H9 (cell line): ENCODE results near the gene MBIP. TPM values are rescaled to one million over a fixed set of nuclear protein-coding genes. Genes with fewer than 3 reads are reported as not detected.

Experiments
- DNase-seq: peaks from one replicate; pipeline ENCODE4 v3.0.0-alpha.2; 2017
- H2AFZ ChIP-seq: one replicate; pipeline ENCODE4 v1.6.1; 2013; ENCODE audit warnings: mild to moderate bottlenecking, low read length, control low read depth, moderate library complexity
- H2AK5ac ChIP-seq: 2 replicates; pipeline ENCODE4 v1.6.1; 2013; ENCODE audit warnings: low read length, control low read depth, mixed read lengths; ENCODE audit not compliant: insufficient read length
- H2BK120ac ChIP-seq: one replicate; pipeline ENCODE4 v1.6.1; 2013; ENCODE audit warnings: low read depth, mild to moderate bottlenecking, low read length, control low read depth, inconsistent platforms; ENCODE audit not compliant: poor library complexity, severe bottlenecking
- H2BK12ac ChIP-seq: 2 replicates; pipeline ENCODE4 v1.6.1; 2013; ENCODE audit warnings: low read length, control low read depth, mixed read lengths, low read depth; ENCODE audit not compliant: insufficient read length
- H2BK15ac ChIP-seq: 2 replicates; pipeline ENCODE4 v1.6.1; 2013; ENCODE audit warnings: low read depth, low read length, control low read depth
- H2BK20ac ChIP-seq: one replicate; pipeline ENCODE4 v1.6.1; 2013; ENCODE audit warnings: low read depth, mild to moderate bottlenecking, low read length, control low read depth, inconsistent platforms; ENCODE audit not compliant: poor library complexity, severe bottlenecking
- H2BK5ac ChIP-seq: 2 replicates; pipeline ENCODE4 v1.6.1; 2013; ENCODE audit warnings: low read length, control low read depth, mixed read lengths; ENCODE audit not compliant: insufficient read length
- H3K14ac ChIP-seq: 2 replicates; pipeline ENCODE4 v1.6.1; 2013; ENCODE audit warnings: low read length, control low read depth; ENCODE audit not compliant: insufficient read depth
- H3K18ac ChIP-seq: 2 replicates; pipeline ENCODE4 v1.6.1; 2013; ENCODE audit warnings: low read depth, mild to moderate bottlenecking, mixed read lengths, low read length, control low read depth; ENCODE audit not compliant: insufficient read length
- H3K23ac ChIP-seq: 2 replicates; pipeline ENCODE4 v1.6.1; 2013; ENCODE audit warnings: low read length, control low read depth, mixed read lengths, low read depth; ENCODE audit not compliant: insufficient read length
- H3K23me2 ChIP-seq: 2 replicates; pipeline ENCODE4 v1.6.1; 2013; ENCODE audit warnings: low read depth, mild to moderate bottlenecking, mixed read lengths, low read length, control low read depth; ENCODE audit not compliant: insufficient read length, poor library complexity, severe bottlenecking
- H3K27ac ChIP-seq: 2 replicates; pipeline ENCODE4 v1.5.1; 2013; ENCODE audit warnings: low read length, control low read depth, mixed read lengths, low read depth; ENCODE audit not compliant: insufficient read length
- H3K27me3 ChIP-seq: 2 replicates; pipeline ENCODE4 v1.6.1; 2013; ENCODE audit warnings: low read length, control low read depth, inconsistent platforms; ENCODE audit not compliant: insufficient read depth
- H3K4ac ChIP-seq: 2 replicates; pipeline ENCODE4 v1.6.1; 2013; ENCODE audit warnings: low read depth, mild to moderate bottlenecking, control low read depth, inconsistent platforms, low read length, moderate library complexity
- H3K4me1 ChIP-seq: 2 replicates; pipeline ENCODE4 v1.6.1; 2013; ENCODE audit warnings: low read length, control low read depth, inconsistent platforms; ENCODE audit not compliant: insufficient read depth
- H3K4me2 ChIP-seq: 2 replicates; pipeline ENCODE4 v1.6.1; 2013; ENCODE audit warnings: low read length, control low read depth, mixed read lengths; ENCODE audit not compliant: insufficient read length, insufficient read depth
- H3K56ac ChIP-seq: 2 replicates; pipeline ENCODE4 v1.6.1; 2013; ENCODE audit warnings: low read depth, mild to moderate bottlenecking, mixed read lengths, low read length, control low read depth; ENCODE audit not compliant: insufficient read length
- H3K79me1 ChIP-seq: 2 replicates; pipeline ENCODE4 v1.6.1; 2013; ENCODE audit warnings: low read depth, mild to moderate bottlenecking, moderate library complexity, low read length, control low read depth, inconsistent platforms; ENCODE audit not compliant: insufficient read depth, poor library complexity, severe bottlenecking
- H3K79me2 ChIP-seq: 2 replicates; pipeline ENCODE4 v1.6.1; 2013; ENCODE audit warnings: low read length, control low read depth, inconsistent platforms; ENCODE audit not compliant: insufficient read depth
- H3K9ac ChIP-seq: 2 replicates; pipeline ENCODE4 v1.6.1; 2013; ENCODE audit warnings: low read length, control low read depth, mixed read lengths; ENCODE audit not compliant: insufficient read length; ENCODE audit errors: extremely low read depth
- H3K9me3 ChIP-seq: one replicate; pipeline ENCODE4 v1.6.1; 2013; ENCODE audit warnings: low read depth, low read length, inconsistent platforms; ENCODE audit not compliant: control insufficient read depth
- H3T11ph ChIP-seq: one replicate; pipeline ENCODE4 v1.6.1; 2013; ENCODE audit warnings: mild to moderate bottlenecking, low read length, control low read depth, inconsistent platforms
- H4K20me1 ChIP-seq: one replicate; pipeline ENCODE4 v1.6.1; 2013; ENCODE audit not compliant: control insufficient read depth, insufficient read length, insufficient read depth
- H4K5ac ChIP-seq: 2 replicates; pipeline ENCODE4 v1.6.1; 2013; ENCODE audit warnings: low read depth, mild to moderate bottlenecking, mixed read lengths, low read length, control low read depth; ENCODE audit not compliant: insufficient read length
- H4K8ac ChIP-seq: replicated peaks from 2 replicates; pipeline ENCODE4 v1.6.1; 2013; ENCODE audit warnings: low read length, control low read depth, mixed read lengths, low read depth; ENCODE audit not compliant: insufficient read length
- H4K91ac ChIP-seq: 2 replicates; pipeline ENCODE4 v1.6.1; 2013; ENCODE audit warnings: low read depth, mild to moderate bottlenecking, moderate library complexity, mixed read lengths, low read length, control low read depth; ENCODE audit not compliant: insufficient read length
- H3K27ac Mint-ChIP-seq, 3 experiments: 2 replicates in 2 of 3; 3 replicates in 1 of 3; pipeline ENCODE4 v1.8.0; 2020 to 2021; ENCODE audit warnings: mixed read lengths in 3 of 3, mild to moderate bottlenecking in 1 of 3, moderate library complexity in 1 of 3
- H3K27me3 Mint-ChIP-seq: 2 replicates; pipeline ENCODE4 v1.8.0; 2021; ENCODE audit warnings: low read depth, mild to moderate bottlenecking, moderate library complexity, mixed read lengths
- H3K36me3 Mint-ChIP-seq, 3 experiments: 2 replicates in 2 of 3; 3 replicates in 1 of 3; pipeline ENCODE4 v1.8.0; 2020 to 2021; ENCODE audit warnings: low read depth in 3 of 3, mixed read lengths in 3 of 3; ENCODE audit not compliant: insufficient read depth in 1 of 3
- H3K4me1 Mint-ChIP-seq, 2 experiments: 2 replicates each; pipeline ENCODE4 v1.8.0; 2020; ENCODE audit warnings: mixed read lengths in 2 of 2
- H3K4me3 Mint-ChIP-seq, 2 experiments: 2 replicates in 1 of 2; 3 replicates in 1 of 2; pipeline ENCODE4 v1.8.0; 2020 to 2021; ENCODE audit warnings: mild to moderate bottlenecking in 2 of 2, mixed read lengths in 2 of 2, moderate library complexity in 1 of 2
- H3K9me3 Mint-ChIP-seq, 2 experiments: 2 replicates in 1 of 2; 3 replicates in 1 of 2; pipeline ENCODE4 v1.8.0; 2020; ENCODE audit warnings: mild to moderate bottlenecking in 2 of 2, mixed read lengths in 2 of 2, moderate library complexity in 1 of 2
- WGBS: extraction: QIAGEN DNeasy Blood & Tissue Kit; methylation state at CpG from one replicate; pipeline ENCODE4 v1.1.7; 2013; ENCODE audit warnings: missing lambda C conversion rate, low lambda C conversion rate, mixed read lengths; ENCODE audit not compliant: insufficient read length; ENCODE audit errors: extremely low coverage; 5-methylcytosine and 5-hydroxymethylcytosine counted together
- total RNA-seq: library from RNA; stranded (reverse); gene quantifications from 2 replicates; pipeline ENCODE4 v1.2.1, GENCODE V29; 2021
- TF ChIP-seq, protein P1 (sequence below): fragments of 200-600 bp; sonication (generic); conservative IDR thresholded peaks from 3 replicates; pipeline ENCODE4 v1.8.0; 2021; ENCODE audit warnings: antibody characterized with exemption, mild to moderate bottlenecking

MBIP gene
- total RNA-seq, 1 experiment from 2014 or later: 29.6 TPM

DNA sequence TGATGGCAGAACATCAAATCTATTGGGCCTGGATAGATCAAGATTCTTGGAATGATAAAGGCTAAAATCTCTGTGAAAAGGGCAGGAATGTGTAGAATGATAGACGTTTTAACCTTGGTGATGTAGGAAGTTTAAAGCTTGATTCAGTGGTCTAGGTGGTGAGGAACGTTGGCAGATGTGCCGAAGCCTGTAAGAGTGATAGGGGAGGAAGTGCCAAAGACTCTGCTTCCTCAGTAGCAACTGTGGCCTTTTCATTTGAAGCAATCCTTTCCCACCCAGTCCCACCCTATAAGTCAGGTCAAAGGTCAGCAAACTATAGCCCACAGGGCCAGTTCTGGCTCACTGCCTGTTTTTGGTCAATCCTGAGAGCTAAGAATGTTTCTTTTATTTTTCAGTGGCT, 62.2 kb downstream of the MBIP start:
- no peaks in the 10 kb centered on the region; the same call in 1 of the 2 replicates for H3K79me2 ChIP-seq

More for the DNA sequence above, 62.2 kb downstream of the MBIP start:
- Histone ChIP-seq H3K9ac (no peak overlapping the region), H2BK120ac (no peak overlapping the region), H4K8ac (no peak overlapping the region), H3K18ac (no peak overlapping the region), H4K91ac (no peak overlapping the region), H2BK20ac (no peak overlapping the region), H2AK5ac (no peak overlapping the region), H2BK15ac (no peak overlapping the region), H3K4me1 (no peaks in the 10 kb centered on the region), H2BK5ac (no peak overlapping the region), H3K79me1 (no peaks in the 10 kb centered on the region), H3K27me3 (no peaks in the 10 kb centered on the region), H3K23ac (no peak overlapping the region), H4K20me1 (no peaks in the 10 kb centered on the region), H3K9me3 (no peaks in the 10 kb centered on the region), H3K4ac (no peak overlapping the region), H3T11ph (no peak overlapping the region), H4K5ac (no peak overlapping the region), H2BK12ac (no peak overlapping the region), H3K14ac (no peak overlapping the region), H3K23me2 (no peaks in the 10 kb centered on the region), H3K4me2 (no peak overlapping the region), H2AFZ (no peak overlapping the region), H3K56ac (no peak overlapping the region), H3K27ac (no peak overlapping the region)
- H3K27ac Mint-ChIP-seq: no peak overlapping the region
- no peaks in the 10 kb centered on the region for H3K27me3 Mint-ChIP-seq
- no peaks in the 10 kb centered on the region for H3K9me3 Mint-ChIP-seq
- no peaks in the 10 kb centered on the region for H3K36me3 Mint-ChIP-seq
- TF ChIP-seq, protein P1, sequence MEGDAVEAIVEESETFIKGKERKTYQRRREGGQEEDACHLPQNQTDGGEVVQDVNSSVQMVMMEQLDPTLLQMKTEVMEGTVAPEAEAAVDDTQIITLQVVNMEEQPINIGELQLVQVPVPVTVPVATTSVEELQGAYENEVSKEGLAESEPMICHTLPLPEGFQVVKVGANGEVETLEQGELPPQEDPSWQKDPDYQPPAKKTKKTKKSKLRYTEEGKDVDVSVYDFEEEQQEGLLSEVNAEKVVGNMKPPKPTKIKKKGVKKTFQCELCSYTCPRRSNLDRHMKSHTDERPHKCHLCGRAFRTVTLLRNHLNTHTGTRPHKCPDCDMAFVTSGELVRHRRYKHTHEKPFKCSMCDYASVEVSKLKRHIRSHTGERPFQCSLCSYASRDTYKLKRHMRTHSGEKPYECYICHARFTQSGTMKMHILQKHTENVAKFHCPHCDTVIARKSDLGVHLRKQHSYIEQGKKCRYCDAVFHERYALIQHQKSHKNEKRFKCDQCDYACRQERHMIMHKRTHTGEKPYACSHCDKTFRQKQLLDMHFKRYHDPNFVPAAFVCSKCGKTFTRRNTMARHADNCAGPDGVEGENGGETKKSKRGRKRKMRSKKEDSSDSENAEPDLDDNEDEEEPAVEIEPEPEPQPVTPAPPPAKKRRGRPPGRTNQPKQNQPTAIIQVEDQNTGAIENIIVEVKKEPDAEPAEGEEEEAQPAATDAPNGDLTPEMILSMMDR: no peak
- no peak overlapping the region for H3K4me3 Mint-ChIP-seq
- WGBS: no CpG with 5 or more reads among the region's 3 CpGs
- H3K4me1 Mint-ChIP-seq: peaks cover 6 to 9% of the 10 kb centered on the region in 2 experiments; a peak in 3 of 4 replicates
- DNase-seq: no peak
